Adrenal gland (tissue), 12 donors: Measurements from ENCODE around the gene IHH. TPM values are rescaled to one million over a fixed set of nuclear protein-coding genes. Genes with fewer than 3 reads are reported as not detected.

ENCODE experiments used
- DNase-seq, 7 donors: peaks; one replicate each; pipeline ENCODE4 v3.0.0-alpha.2; 2019 to 2020
- H3K27ac ChIP-seq, 5 donors: fragments of 200-600 bp; sonication (generic) in 4 of 5; 1 replicate in 3 of 5; 2 replicates in 2 of 5; pipeline versions ENCODE4 v1.5.1 to v1.8.0; 2016 to 2020; ENCODE audit warnings: mild to moderate bottlenecking in 1 of 5
- H3K27me3 ChIP-seq: fragments of 200-600 bp; 2 replicates; pipeline ENCODE4 v1.8.0; 2021
- H3K36me3 ChIP-seq, 2 donors: fragments of 200-600 bp; replicated peaks in 1 of 2; 1 replicate in 1 of 2; 2 replicates in 1 of 2; pipeline versions ENCODE4 v1.5.1 to v1.8.0; 2018 to 2022
- H3K4me1 ChIP-seq, 2 donors: fragments of 200-600 bp; replicated peaks in 1 of 2; 1 replicate in 1 of 2; 2 replicates in 1 of 2; pipeline versions ENCODE4 v1.5.1 to v1.8.0; 2018 to 2021
- H3K4me3 ChIP-seq, 4 donors: fragments of 200-600 bp; sonication (generic) in 3 of 4; one replicate each; pipeline ENCODE4 v1.5.1; 2016 to 2018
- H3K9me3 ChIP-seq, 3 donors: fragments of 200-600 bp; sonication (generic) in 1 of 3; replicated peaks in 1 of 3; 1 replicate in 2 of 3; 2 replicates in 1 of 3; pipeline versions ENCODE4 v1.5.1 to v1.8.0; 2016 to 2021
- CTCF ChIP-seq, 6 experiments: fragments of 450-650 bp in 4 of 6; fragments of 200-600 bp in 2 of 6; sonication (generic) in 1 of 6; IDR thresholded peaks; 1 replicate in 5 of 6; 2 replicates in 1 of 6; pipeline versions ENCODE4 v1.5.1 to v1.8.0; 2016 to 2021; ENCODE audit warnings: antibody characterized with exemption in 6 of 6, mild to moderate bottlenecking in 2 of 6, moderate library complexity in 1 of 6
- POLR2A ChIP-seq, 2 donors: fragments of 450-650 bp; IDR thresholded peaks; one replicate each; pipeline ENCODE4 v1.6.1; 2017; ENCODE audit warnings: antibody characterized with exemption in 2 of 2, mild to moderate bottlenecking in 2 of 2, moderate library complexity in 1 of 2
- WGBS, 4 donors: extraction: QIAGEN DNeasy Blood & Tissue Kit in 2 of 4; methylation state at CpG; one replicate each; pipeline versions ENCODE4 v1.1.5 to v1.1.7; 2013 to 2017; 5-methylcytosine and 5-hydroxymethylcytosine counted together
- intact Hi-C, 2 donors: fragments of 100-400 bp; cut with DNase I; formaldehyde crosslinking; loops; one replicate each; pipeline versions ENCODE4 v1.14.1 to v1.15.0; 2022 to 2023
- polyA plus RNA-seq, 3 donors: library from polyadenylated mRNA; stranded (reverse); fragments of 200-250 nt in 2 of 3; fragments of 350-450 nt in 1 of 3; fragmentation: Illumina TruSeq in 1 of 3; extraction: RNeasy Lipid Tissue Mini Kit (QIAGEN cat#74804) in 1 of 3; gene quantifications; one replicate each; pipeline ENCODE4 v1.2.3, GENCODE V29; 2013 to 2014
- total RNA-seq, 9 donors: library from RNA; depleted of rRNA in 4 of 9; stranded (reverse); fragments of >200 nt in 4 of 9; fragments of 120-200 nt in 1 of 9; fragmentation: NEBNext Ultra II Directional in 1 of 9; extraction: Animal tissue kit (Norgen Biotek cat#: 25700) in 1 of 9; gene quantifications; one replicate each; pipeline versions ENCODE4 v1.1.0 to v1.2.4, GENCODE V29; 2013 to 2023
- donor health status: healthy with polysubstance abuse.
- donor health status: Bipolar disorder and iron deficiency.
- donor health status: DM: yes; HTN: yes; CAD: no.
- donor health status: DM: no; HTN: no; CAD: no.
- donor health status: DM: no; HTN: no; CAD: no.
- donor health status: DM: yes; HTN: yes; CAD: no.

The IHH gene
- total and polyA plus RNA-seq, 12 donors = 0.11 to 0.17 TPM; not detected in 10

GRCh38 chr2:219027511-219028055 lies 33.1 kb downstream of the IHH start:
- no peak for TF ChIP-seq POLR2A (IDR thresholded peaks at IDR 0.05)
- no peak for TF ChIP-seq CTCF (IDR thresholded peaks at IDR 0.05)
- Histone ChIP-seq H3K27me3 (peaks cover 9% of the 10 kb centered on the region), H3K9me3 (no peaks in the 10 kb centered on the region), H3K4me3 (no peak overlapping the region), H3K4me1 (no peaks in the 10 kb centered on the region), H3K36me3 (no peaks in the 10 kb centered on the region), H3K27ac (no peak overlapping the region)
- 92 to 96% (median 93%) methylated on average over 10 to 22 of the region's 22 CpGs for WGBS, 4 donors
- DNase-seq = no peak
- intact Hi-C loops = no loop called here

GRCh38 chr2:219026946-219027345 lies 33.8 kb downstream of the IHH start:
- DNase-seq = no peak
- H3K27me3 ChIP-seq = peaks cover 9% of the 10 kb centered on the region
- no peak overlapping the region for H3K27ac ChIP-seq
- TF ChIP-seq CTCF (IDR thresholded peaks at IDR 0.05) = no peak
- TF ChIP-seq POLR2A (IDR thresholded peaks at IDR 0.05) = no peak
- H3K4me3 ChIP-seq = no peak overlapping the region
- intact Hi-C loops = no loop called here
- H3K36me3 ChIP-seq = no peaks in the 10 kb centered on the region
- 54 to 63% (median 58%) methylated on average over 6 to 7 of the region's 7 CpGs for WGBS, 4 donors
- no peaks in the 10 kb centered on the region for H3K4me1 ChIP-seq
- H3K9me3 ChIP-seq = no peaks in the 10 kb centered on the region

GRCh38 chr2:219025637-219026585 lies 34.8 kb downstream of the IHH start:
- intact Hi-C loops = no loop called here
- Histone ChIP-seq H3K36me3 (no peaks in the 10 kb centered on the region), H3K4me3 (no peak overlapping the region), H3K27ac (no peak overlapping the region), H3K4me1 (no peaks in the 10 kb centered on the region), H3K9me3 (no peaks in the 10 kb centered on the region), H3K27me3 (peaks cover 9% of the 10 kb centered on the region)
- TF ChIP-seq CTCF (IDR thresholded peaks at IDR 0.05) = no peak
- TF ChIP-seq POLR2A (IDR thresholded peaks at IDR 0.05) = no peak
- WGBS, 4 donors = 84 to 91% (median 88%) methylated on average over 11 to 18 of the region's 18 CpGs
- DNase-seq = no peak

GRCh38 chr2:219024059-219024458 lies 36.7 kb downstream of the IHH start:
- no peaks in the 10 kb centered on the region for H3K27me3 ChIP-seq
- TF ChIP-seq POLR2A (IDR thresholded peaks at IDR 0.05) = no peak
- TF ChIP-seq CTCF (IDR thresholded peaks at IDR 0.05) = no peak
- no peak overlapping the region for H3K27ac ChIP-seq
- intact Hi-C loops = no loop called here
- no peaks in the 10 kb centered on the region for H3K9me3 ChIP-seq
- no peak overlapping the region for H3K4me3 ChIP-seq
- no peak for DNase-seq
- H3K36me3 ChIP-seq = no peaks in the 10 kb centered on the region
- WGBS, 4 donors = 70 to 80% (median 74%) methylated on average over 4 to 11 of the region's 11 CpGs
- no peaks in the 10 kb centered on the region for H3K4me1 ChIP-seq
